Stimulated activated CD4-positive, alpha-beta T cell treated with anti-CD3 and anti-CD28 coated beads, Interleukin-4, amount 100 ng/mL, for 4 hours (primary cell): ENCODE measurements around the gene MAP3K3.
A peak's percentile ranks its signal among the peaks of the same experiment; 100 is the strongest.

Source experiments
- DNase-seq, 2 experiments: peaks; one replicate each; pipeline ENCODE4 v3.0.0-alpha.2; 2020

MAP3K3 gene

GRCh38 chr17:63621684-63622573 is at the start of gene MAP3K3:
TSS of gene MAP3K3 (plus strand) at chr17:63622417. CDS start at chr17:63622760, 343 bp downstream.
- peak; percentile 90 to 98 for DNase-seq

DNA sequence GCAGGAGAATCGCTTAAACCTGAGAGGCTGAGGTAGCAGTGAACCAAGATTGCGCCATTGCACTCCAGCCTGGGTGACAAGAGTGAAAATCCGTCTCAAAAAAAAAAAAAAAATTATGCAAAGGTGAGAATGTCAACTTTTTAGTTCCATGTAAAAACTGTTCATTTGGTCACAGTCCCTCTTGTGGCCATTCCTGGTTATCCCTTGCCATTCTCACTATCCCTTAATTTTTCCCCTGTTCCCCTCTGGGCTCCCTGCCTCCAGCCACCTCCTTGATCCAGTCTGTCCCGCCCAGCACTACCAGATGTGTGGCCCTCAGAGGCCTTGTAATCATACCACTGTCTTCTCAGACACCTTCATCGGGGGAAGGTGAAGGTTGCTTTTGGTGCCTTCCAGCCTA is 48.6 kb upstream of the MAP3K3 start:
- DNase-seq = no peak

GRCh38 chr17:63578027-63578768 is 44.0 kb upstream of the MAP3K3 start:
- no peak for DNase-seq

DNA sequence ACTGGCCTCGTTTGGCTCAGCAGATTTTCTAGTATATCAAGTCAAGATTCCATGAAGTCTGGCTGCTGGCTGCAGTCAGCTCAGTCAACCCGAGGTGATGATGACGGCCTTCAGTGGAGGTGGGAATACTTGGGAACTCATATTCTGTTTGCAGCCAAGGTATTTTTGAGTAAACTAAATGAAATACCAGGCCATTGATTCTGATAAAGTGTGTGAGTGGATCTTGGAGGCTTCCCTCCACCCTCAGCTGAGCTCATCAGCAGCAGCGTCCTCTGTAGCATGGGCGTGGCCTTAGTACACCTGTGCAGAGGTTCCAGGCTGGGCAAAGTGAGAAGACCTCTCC is 43.5 kb upstream of the MAP3K3 start:
- DNase-seq = no peak

- DNase-seq = no peak
Observed at GRCh38 chr17:63579633-63580032, 42.6 kb upstream of the MAP3K3 start.

DNA sequence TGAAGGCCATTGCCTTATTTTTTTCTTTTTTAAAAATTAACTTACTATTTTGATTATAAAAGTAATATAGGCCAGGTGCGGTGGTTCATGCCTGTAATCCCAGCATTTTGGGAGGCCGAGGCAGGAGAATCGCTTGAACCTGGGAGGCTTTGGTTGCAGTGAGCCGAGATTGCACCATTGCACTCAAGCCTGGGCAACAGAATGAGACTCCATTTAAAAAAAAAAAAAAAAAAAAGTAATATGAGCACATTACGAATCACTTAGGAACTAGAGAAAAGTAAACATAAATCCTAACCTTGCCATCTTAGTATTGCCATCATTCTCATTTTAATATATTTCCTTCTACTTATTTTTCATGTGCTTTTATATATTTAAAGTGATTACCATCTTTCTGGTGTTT is 34.4 kb upstream of the MAP3K3 start:
- DNase-seq = no peak

- no peak for DNase-seq
Observed at GRCh38 chr17:63588797-63589196, 33.4 kb upstream of the MAP3K3 start.

DNA sequence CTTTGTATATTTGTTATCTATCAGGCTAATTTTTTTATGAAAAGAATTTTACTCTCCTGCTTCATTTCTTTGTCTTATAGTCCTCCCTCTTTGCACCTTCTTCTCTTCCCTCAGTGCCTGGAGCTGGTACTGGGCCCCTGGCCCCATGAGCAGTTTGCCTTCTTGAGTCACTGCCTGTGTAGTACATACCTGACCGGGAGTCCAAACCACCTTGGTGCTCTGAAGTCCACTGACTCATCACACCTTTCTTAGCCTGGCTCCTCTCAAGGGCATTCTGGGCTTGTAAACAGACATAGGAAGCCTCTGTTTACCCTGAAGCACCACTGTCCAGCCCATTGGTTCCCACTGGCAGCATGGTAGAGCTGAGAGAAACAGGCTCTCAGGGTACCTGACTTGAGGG is 32.6 kb upstream of the MAP3K3 start:
- no peak for DNase-seq

DNA sequence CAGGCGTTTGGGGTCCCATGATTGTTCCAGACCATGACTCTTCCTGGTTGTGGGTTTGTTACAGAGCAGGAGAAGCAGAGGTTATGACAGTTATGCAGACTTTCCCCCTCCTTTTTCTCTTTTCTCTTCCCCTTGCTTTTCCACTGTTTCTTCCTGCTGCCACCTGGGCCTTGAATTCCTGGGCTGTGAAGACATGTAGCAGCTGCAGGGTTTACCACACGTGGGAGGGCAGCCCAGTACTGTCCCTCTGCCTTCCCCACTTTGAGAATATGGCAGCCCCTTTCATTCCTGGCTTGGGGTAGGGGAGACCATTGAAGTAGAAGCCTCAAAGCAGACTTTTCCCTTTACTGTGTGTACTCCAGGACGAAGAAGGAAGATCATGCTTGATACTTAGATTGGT is 29.4 kb upstream of the MAP3K3 start:
- DNase-seq = no peak

GRCh38 chr17:63595132-63595531 is 27.1 kb upstream of the MAP3K3 start:
- no peak for DNase-seq

DNA sequence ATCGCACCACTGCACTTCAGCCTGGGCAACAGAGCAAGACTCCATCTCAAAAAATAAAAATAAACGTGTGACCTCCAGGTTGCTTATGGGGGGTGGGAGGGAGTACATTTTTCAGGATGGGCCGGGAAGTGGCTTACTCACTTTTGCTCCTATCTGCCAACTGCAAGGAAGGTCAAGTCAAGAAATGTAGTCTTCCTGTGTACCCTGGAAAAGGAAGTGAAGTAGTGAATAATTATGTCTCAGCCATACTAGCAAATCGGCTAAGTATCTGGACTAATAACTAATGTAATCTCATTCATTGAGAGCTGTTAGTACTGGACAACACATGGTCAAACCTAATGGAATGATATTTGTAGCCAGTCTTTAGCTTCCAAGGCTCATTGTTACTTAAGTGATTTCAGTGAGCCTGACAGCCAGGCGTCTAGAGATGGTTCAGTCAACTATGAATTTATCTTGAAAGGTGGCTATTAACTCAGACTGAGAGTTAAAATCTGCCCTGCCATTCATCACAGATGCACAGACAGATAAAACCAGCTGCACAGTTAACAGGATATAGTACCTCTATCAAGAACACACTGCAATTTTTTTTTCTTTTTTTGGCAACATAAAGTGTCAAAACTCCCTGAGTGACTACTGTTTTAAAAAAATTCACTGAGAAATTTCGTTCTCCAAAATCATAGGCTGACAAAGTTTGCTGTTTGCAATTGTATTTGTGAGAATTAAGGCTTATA is 25.2 kb upstream of the MAP3K3 start:
- no peak for DNase-seq

- no peak for DNase-seq
Observed at GRCh38 chr17:63598281-63598680, 23.9 kb upstream of the MAP3K3 start.

GRCh38 chr17:63600569-63601438 is 21.4 kb upstream of the MAP3K3 start, which contains the start of gene TACO1:
TSS of gene TACO1 (plus strand) at chr17:63600895. CDS start at chr17:63601084, 189 bp downstream.
- DNase-seq = peak; percentile 68 to 77

GRCh38 chr17:63601439-63602371 is 20.5 kb upstream of the MAP3K3 start:
- no peak for DNase-seq

- no peak for DNase-seq
Observed at GRCh38 chr17:63609816-63610573, 12.2 kb upstream of the MAP3K3 start.

GRCh38 chr17:63610854-63611253 is 11.4 kb upstream of the MAP3K3 start:
- DNase-seq = no peak

- DNase-seq = no peak
Observed at GRCh38 chr17:63611354-63611753, 10.9 kb upstream of the MAP3K3 start.

DNA sequence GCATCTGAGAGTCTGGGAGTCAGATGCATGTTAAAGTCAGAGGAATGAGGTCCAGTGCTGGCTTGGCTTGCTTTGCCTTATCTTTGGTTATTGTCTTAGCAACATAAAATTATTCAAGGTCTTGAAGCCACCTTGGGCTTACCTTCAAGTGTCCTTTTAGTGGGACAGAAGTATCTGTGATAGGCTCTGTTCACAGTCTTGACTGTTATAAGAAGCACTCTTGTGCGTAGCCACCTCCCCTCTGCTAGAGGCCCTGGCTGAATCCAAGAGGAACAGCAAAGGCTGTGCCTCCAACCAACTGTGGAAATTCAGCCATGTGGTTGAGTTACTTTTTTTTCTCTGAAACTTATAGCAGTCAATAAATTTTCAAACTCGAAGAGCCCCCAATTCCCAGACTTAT is 8.6 kb upstream of the MAP3K3 start:
- no peak for DNase-seq

GRCh38 chr17:63621229-63621683 is 961 bp upstream of the MAP3K3 start:
- DNase-seq = no peak
